ENCODE data around the gene MRAS. TPM values are rescaled to one million over a fixed set of nuclear protein-coding genes. Genes with fewer than 3 reads are reported as not detected.

The MRAS gene
- polyA plus RNA-seq, 1 donor from 2014 or later, result 52.8 TPM

- H2AFZ ChIP-seq (ENCODE audit: low read depth, low read length), result no peak overlapping the region
These were observed 94.7 kb downstream of the MRAS start for GRCh38 chr3:138443091-138443490.

More at GRCh38 chr3:138443091-138443490, 94.7 kb downstream of the MRAS start:
- Histone ChIP-seq H3K9me3 (ENCODE audit: low read length) (no peaks in the 10 kb centered on the region), H4K20me1 (ENCODE audit: insufficient read depth) (no peaks in the 10 kb centered on the region), H3K79me2 (replicated peaks; ENCODE audit: insufficient read depth, low read length) (no peaks in the 10 kb centered on the region), H3K9me2 (ENCODE audit: insufficient read depth, low read length) (no peaks in the 10 kb centered on the region), H3K4me3 (ENCODE audit: low read length) (no peak overlapping the region), H3K4me2 (ENCODE audit: low read length) (no peak overlapping the region), H3F3A (ENCODE audit: insufficient read depth, low read length, poor library complexity, severe bottlenecking) (no peaks in the 10 kb centered on the region), H3K36me3 (ENCODE audit: insufficient read depth, low read length) (no peaks in the 10 kb centered on the region), H3K27ac (ENCODE audit: low read length) (no peak overlapping the region), H3K9ac (ENCODE audit: low read length) (no peak overlapping the region), H3K27me3 (ENCODE audit: insufficient read depth, low read depth, low read length) (no peaks in the 10 kb centered on the region)
- TF ChIP-seq EZH2 (IDR thresholded peaks at IDR 0.05; ENCODE audit: borderline replicate concordance, insufficient read depth, low read length, poor library complexity, severe bottlenecking) (no peak), EP300 (conservative IDR thresholded peaks at IDR 0.05; ENCODE audit: poor library complexity, severe bottlenecking) (no peak), MXI1 (conservative IDR thresholded peaks at IDR 0.05; ENCODE audit: poor library complexity, severe bottlenecking) (no peak), POLR2AphosphoS5 (IDR thresholded peaks at IDR 0.05) (no peak), SMC3 (conservative IDR thresholded peaks at IDR 0.05; ENCODE audit: poor library complexity) (no peak), RAD21 (conservative IDR thresholded peaks at IDR 0.05) (no peak), CTCF (IDR thresholded peaks at IDR 0.05; ENCODE audit: poor library complexity, severe bottlenecking) (no peak), REST (IDR thresholded peaks at IDR 0.05; ENCODE audit: borderline replicate concordance) (no peak), TAF1 (IDR thresholded peaks at IDR 0.05; ENCODE audit: low read depth) (no peak)
